Progenitor cell of endocrine pancreas (in vitro differentiated cells): ENCODE results near the gene LDLRAD2. TPM values are rescaled to one million over a fixed set of nuclear protein-coding genes. Genes with fewer than 3 reads are reported as not detected.

Experiments used
- DNase-seq: peaks from one replicate; pipeline ENCODE4 v3.0.0; 2021; ENCODE audit warnings: low spot score; ENCODE audit not compliant: unreplicated experiment
- H3K27ac Mint-ChIP-seq: 2 replicates; pipeline ENCODE4 v1.8.0; 2021; ENCODE audit warnings: mild to moderate bottlenecking, moderate library complexity, mixed read lengths
- H3K27me3 Mint-ChIP-seq: 2 replicates; pipeline ENCODE4 v1.8.0; 2021; ENCODE audit warnings: mixed read lengths
- H3K36me3 Mint-ChIP-seq: 2 replicates; pipeline ENCODE4 v1.8.0; 2022; ENCODE audit warnings: mixed read lengths; ENCODE audit not compliant: insufficient read depth
- H3K4me1 Mint-ChIP-seq: 2 replicates; pipeline ENCODE4 v1.8.0; 2021; ENCODE audit warnings: low read depth, mixed read lengths
- H3K4me3 Mint-ChIP-seq: 2 replicates; pipeline ENCODE4 v1.8.0; 2021; ENCODE audit warnings: low read depth, mild to moderate bottlenecking, moderate library complexity, mixed read lengths
- H3K9me3 Mint-ChIP-seq: 2 replicates; pipeline ENCODE4 v1.8.0; 2021; ENCODE audit warnings: low read depth, mixed read lengths
- total RNA-seq: library from RNA; stranded (reverse); gene quantifications from 2 replicates; pipeline ENCODE4 v1.2.1, GENCODE V29; 2021
- TF ChIP-seq, protein P1 (sequence below): fragments of 200-600 bp; sonication (generic); IDR thresholded peaks from one replicate; pipeline ENCODE4 v1.5.0; 2021; ENCODE audit warnings: antibody characterized with exemption, mild to moderate bottlenecking; ENCODE audit not compliant: unreplicated experiment

LDLRAD2 gene
- total RNA-seq, 1 donor from 2014 or later: 0.77 TPM

DNA sequence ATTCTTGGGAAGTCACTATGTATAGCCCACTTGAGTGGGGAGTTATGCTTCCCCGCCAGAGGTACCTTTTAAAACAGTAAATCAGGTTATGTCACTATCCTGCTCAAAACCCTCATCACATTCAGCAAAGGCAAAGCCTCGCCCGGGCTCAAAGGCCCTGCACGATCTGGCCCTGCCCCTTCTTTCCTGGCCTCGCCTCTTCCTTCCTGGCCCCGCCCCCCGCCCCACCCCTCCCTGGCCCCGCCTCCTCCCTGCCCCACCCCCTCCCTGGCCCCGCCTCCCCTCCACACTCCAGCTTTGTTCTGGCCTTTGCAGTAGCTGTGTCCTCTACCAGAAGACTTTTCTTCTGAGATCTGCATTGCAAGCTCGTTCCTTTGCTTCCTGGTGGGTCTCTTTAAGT is 6.6 kb downstream of the LDLRAD2 start:
- TF ChIP-seq, protein P1, sequence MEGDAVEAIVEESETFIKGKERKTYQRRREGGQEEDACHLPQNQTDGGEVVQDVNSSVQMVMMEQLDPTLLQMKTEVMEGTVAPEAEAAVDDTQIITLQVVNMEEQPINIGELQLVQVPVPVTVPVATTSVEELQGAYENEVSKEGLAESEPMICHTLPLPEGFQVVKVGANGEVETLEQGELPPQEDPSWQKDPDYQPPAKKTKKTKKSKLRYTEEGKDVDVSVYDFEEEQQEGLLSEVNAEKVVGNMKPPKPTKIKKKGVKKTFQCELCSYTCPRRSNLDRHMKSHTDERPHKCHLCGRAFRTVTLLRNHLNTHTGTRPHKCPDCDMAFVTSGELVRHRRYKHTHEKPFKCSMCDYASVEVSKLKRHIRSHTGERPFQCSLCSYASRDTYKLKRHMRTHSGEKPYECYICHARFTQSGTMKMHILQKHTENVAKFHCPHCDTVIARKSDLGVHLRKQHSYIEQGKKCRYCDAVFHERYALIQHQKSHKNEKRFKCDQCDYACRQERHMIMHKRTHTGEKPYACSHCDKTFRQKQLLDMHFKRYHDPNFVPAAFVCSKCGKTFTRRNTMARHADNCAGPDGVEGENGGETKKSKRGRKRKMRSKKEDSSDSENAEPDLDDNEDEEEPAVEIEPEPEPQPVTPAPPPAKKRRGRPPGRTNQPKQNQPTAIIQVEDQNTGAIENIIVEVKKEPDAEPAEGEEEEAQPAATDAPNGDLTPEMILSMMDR: no peak
- no peaks in the 10 kb centered on the region for H3K9me3 Mint-ChIP-seq
- no peak overlapping the region for H3K4me3 Mint-ChIP-seq
- no peak for DNase-seq
- H3K4me1 Mint-ChIP-seq: peaks cover 3% of the 10 kb centered on the region
- H3K27me3 Mint-ChIP-seq: peaks cover 3% of the 10 kb centered on the region
- peaks cover 22% of the 10 kb centered on the region for H3K36me3 Mint-ChIP-seq
- no peak overlapping the region for H3K27ac Mint-ChIP-seq

- Mint-ChIP-seq H3K4me3 (no peak overlapping the region), H3K27ac (peak overlapping the region; percentile 62), H3K9me3 (no peaks in the 10 kb centered on the region), H3K36me3 (peaks cover 24% of the 10 kb centered on the region), H3K4me1 (no peaks in the 10 kb centered on the region), H3K27me3 (no peaks in the 10 kb centered on the region)
- TF ChIP-seq, protein P1: no peak
- no peak for DNase-seq
Observed at GRCh38 chr1:21820597-21821232, 8.7 kb downstream of the LDLRAD2 start.

DNA sequence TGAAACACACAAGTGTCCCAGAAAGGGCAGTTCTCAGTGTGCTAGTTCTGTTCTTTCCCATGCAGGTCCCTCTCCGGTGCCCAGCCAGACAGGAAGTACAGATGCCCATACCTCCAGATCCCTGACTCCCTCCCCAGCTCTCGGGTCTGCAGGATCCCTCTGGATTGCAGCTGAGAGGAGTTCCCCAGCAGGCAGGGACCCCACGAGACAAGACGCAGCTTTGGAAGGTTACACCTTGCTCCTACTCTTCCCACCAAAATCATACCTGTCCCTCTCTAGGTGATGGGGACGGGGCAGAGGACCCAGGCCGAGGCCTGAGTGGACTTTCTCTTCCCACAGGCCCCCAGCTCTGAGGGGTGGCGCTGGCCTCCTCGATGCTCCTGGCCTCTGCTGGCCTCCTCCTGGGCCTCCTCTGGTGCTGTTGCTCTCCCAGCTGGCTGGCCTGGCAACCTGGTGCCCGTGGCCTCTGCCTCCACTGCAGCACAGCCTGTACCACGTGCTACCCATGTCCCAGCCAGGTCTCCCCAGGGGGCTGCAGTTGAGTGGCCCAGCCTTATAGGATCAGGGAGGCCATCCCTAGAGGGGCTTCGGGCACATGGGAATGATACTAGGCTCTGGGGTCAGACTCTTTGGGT is 9.4 kb downstream of the LDLRAD2 start:
- no peak overlapping the region for H3K4me3 Mint-ChIP-seq
- no peaks in the 10 kb centered on the region for H3K4me1 Mint-ChIP-seq
- DNase-seq: no peak
- H3K9me3 Mint-ChIP-seq: no peaks in the 10 kb centered on the region
- no peaks in the 10 kb centered on the region for H3K27me3 Mint-ChIP-seq
- TF ChIP-seq, protein P1: no peak
- peaks cover 27% of the 10 kb centered on the region for H3K36me3 Mint-ChIP-seq
- H3K27ac Mint-ChIP-seq: no peak overlapping the region

DNA sequence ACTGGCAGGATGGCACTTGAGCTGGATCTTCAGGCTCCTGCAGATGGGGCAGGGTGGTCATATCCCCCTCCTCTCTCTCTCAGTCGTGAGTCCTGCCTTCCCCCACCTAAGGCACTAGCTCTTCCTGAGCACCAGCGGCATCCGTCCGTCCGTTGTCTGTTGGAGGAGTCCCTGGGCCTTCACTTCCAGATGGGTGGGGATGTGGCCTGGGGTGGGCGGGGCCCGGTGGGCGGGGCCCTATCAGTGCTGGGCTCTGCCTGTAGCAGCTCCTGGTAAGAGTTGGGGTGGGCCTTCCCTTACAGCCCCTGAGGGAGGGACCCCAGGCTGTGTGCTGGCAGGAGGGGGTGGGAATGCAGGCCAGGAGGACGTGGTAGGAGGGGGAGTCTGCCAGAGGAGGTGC is 10.3 kb downstream of the LDLRAD2 start:
- TF ChIP-seq, protein P1: no peak
- Mint-ChIP-seq H3K4me3 (no peak overlapping the region), H3K27ac (no peak overlapping the region), H3K4me1 (no peaks in the 10 kb centered on the region), H3K36me3 (peaks cover 31% of the 10 kb centered on the region), H3K27me3 (no peaks in the 10 kb centered on the region), H3K9me3 (no peaks in the 10 kb centered on the region)
- DNase-seq: no peak

DNA sequence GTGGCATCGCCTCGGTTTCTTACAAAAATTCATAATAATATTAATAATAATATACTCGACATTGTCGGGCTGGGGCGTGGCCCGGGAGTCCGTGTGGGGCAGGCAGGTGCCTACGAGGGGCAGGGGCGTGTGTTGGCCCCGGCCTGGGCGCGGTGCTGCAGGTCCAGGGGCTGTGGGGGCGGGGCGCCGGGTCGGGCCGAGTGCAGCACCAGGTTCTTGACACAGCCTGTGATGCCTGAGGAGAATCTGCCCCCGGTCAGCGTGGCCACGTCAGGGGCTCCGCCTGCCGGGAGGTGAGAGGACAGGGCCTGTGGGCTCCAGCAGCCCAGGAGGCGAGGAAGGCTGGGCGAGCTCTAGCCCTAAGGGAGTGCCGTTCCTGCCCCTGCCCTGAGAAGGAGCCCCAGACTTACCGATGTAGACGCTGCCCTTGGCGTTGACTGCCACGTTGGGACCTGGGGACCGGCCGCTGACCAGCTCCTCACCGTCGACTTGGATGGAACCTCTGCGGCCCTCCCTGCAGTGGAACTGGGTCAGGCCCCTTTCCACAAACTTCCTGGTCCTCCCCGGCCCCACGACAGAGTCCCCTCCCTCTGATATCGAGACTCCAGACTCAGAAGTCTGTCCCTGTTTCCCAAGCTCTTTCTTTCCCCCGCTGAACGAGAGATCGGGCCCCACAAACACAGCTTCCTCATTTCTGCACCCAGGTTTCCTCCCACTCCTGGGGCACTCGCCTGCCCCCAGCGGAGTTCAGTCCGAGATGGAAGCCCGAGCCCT is 11.3 kb downstream of the LDLRAD2 start:
- no peaks in the 10 kb centered on the region for H3K9me3 Mint-ChIP-seq
- no peaks in the 10 kb centered on the region for H3K27me3 Mint-ChIP-seq
- TF ChIP-seq, protein P1: no peak
- H3K4me1 Mint-ChIP-seq: no peaks in the 10 kb centered on the region
- DNase-seq: no peak
- H3K4me3 Mint-ChIP-seq: no peak overlapping the region
- H3K36me3 Mint-ChIP-seq: peaks cover 36% of the 10 kb centered on the region
- H3K27ac Mint-ChIP-seq: no peak overlapping the region
